ENCODE data around the gene NSUN2.

DNA sequence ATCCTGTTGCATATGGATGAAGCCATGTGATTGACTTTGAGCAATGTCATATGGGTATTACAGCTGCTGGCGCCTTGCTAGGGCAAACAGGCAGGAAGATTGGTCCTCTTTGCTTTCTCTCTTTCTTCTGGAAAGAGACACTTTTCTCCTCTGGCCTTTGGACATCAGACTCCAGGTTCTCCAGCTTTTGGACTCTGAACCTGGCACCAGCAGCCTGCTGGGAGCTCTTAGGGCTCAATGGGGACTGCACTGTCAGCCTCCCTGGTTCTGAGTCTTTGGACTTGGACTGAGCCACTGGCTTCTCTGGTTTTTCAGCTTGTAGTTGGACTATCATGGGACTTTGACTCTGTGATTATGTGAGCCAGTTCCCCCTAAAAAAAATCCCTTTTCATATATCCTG lies 45.5 kb upstream of the NSUN2 start:
- TF ChIP-seq, protein P1, sequence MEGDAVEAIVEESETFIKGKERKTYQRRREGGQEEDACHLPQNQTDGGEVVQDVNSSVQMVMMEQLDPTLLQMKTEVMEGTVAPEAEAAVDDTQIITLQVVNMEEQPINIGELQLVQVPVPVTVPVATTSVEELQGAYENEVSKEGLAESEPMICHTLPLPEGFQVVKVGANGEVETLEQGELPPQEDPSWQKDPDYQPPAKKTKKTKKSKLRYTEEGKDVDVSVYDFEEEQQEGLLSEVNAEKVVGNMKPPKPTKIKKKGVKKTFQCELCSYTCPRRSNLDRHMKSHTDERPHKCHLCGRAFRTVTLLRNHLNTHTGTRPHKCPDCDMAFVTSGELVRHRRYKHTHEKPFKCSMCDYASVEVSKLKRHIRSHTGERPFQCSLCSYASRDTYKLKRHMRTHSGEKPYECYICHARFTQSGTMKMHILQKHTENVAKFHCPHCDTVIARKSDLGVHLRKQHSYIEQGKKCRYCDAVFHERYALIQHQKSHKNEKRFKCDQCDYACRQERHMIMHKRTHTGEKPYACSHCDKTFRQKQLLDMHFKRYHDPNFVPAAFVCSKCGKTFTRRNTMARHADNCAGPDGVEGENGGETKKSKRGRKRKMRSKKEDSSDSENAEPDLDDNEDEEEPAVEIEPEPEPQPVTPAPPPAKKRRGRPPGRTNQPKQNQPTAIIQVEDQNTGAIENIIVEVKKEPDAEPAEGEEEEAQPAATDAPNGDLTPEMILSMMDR (IDR thresholded peaks at IDR 0.05): no peak
- no peak for TF ChIP-seq POLR2A (IDR thresholded peaks at IDR 0.05)

Data from thyroid gland (tissue), 4 donors.